ENCODE measurements around the gene FAM89A. TPM values are rescaled to one million over a fixed set of nuclear protein-coding genes. Genes with fewer than 3 reads are reported as not detected.

Gene FAM89A
- total and polyA plus RNA-seq, 4 donors = 14.3 to 27.1 (median 23.2) TPM

GRCh38 chr1:231037585-231038517, 2.2 kb downstream of the FAM89A start:
- Histone ChIP-seq H3K27me3 (ENCODE audit: control insufficient read depth in 3 of 3, insufficient read depth in 3 of 3, low read length in 2 of 3) (peaks cover 0 to 25% (median 0%) of the 10 kb centered on the region in 3 donors), H3K27ac (ENCODE audit: low read depth in 1 of 2, low read length in 1 of 2) (no peak overlapping the region), H3K4me1 (ENCODE audit: control insufficient read depth in 5 of 5, insufficient read depth in 5 of 5, low read length in 5 of 5) (peaks cover 0 to 40% (median 8%) of the 10 kb centered on the region in 5 donors), H3K9ac (ENCODE audit: insufficient read depth in 1 of 2, low read length in 2 of 2) (no peak overlapping the region), H3K4me3 (no peak overlapping the region), H3K36me3 (ENCODE audit: control insufficient read depth in 4 of 4, insufficient read depth in 4 of 4, low read length in 4 of 4) (no peaks in the 10 kb centered on the region), H3K9me3 (ENCODE audit: control insufficient read depth in 4 of 4, insufficient read depth in 3 of 4, low read length in 3 of 4) (no peaks in the 10 kb centered on the region)
- WGBS, 2 donors = 77 to 85% methylated on average over 13 of the region's 13 CpGs
- TF ChIP-seq CTCF (IDR thresholded peaks at IDR 0.05; ENCODE audit: control extremely low read depth, extremely low read depth) = no peak
- ATAC-seq (ENCODE audit: insufficient read depth, low FRiP score) (no peak), DNase-seq (no peak)

- Histone ChIP-seq H3K9me3 (ENCODE audit: control insufficient read depth in 4 of 4, insufficient read depth in 3 of 4, low read length in 3 of 4) (no peaks in the 10 kb centered on the region), H3K36me3 (ENCODE audit: control insufficient read depth in 4 of 4, insufficient read depth in 4 of 4, low read length in 4 of 4) (no peaks in the 10 kb centered on the region), H3K4me3 (no peak overlapping the region), H3K4me1 (ENCODE audit: control insufficient read depth in 5 of 5, insufficient read depth in 5 of 5, low read length in 5 of 5) (peaks cover 0 to 42% (median 8%) of the 10 kb centered on the region in 5 donors), H3K27ac (ENCODE audit: low read depth in 1 of 2, low read length in 1 of 2) (no peak overlapping the region), H3K9ac (ENCODE audit: insufficient read depth in 1 of 2, low read length in 2 of 2) (no peak overlapping the region), H3K27me3 (ENCODE audit: control insufficient read depth in 3 of 3, insufficient read depth in 3 of 3, low read length in 2 of 3) (peaks cover 0 to 20% (median 0%) of the 10 kb centered on the region in 3 donors)
- TF ChIP-seq CTCF (IDR thresholded peaks at IDR 0.05; ENCODE audit: control extremely low read depth, extremely low read depth) = no peak
- ATAC-seq (ENCODE audit: insufficient read depth, low FRiP score) = no peak
- WGBS, 2 donors = 24 to 46% methylated on average over 5 of the region's 5 CpGs
- no peak for DNase-seq
Observed at GRCh38 chr1:231036416-231036815, 3.6 kb downstream of the FAM89A start.

GRCh38 chr1:231035799-231036198, 4.3 kb downstream of the FAM89A start:
- H3K9ac ChIP-seq (ENCODE audit: insufficient read depth in 1 of 2, low read length in 2 of 2) = no peak overlapping the region
- no peak for DNase-seq
- no peaks in the 10 kb centered on the region for H3K9me3 ChIP-seq (ENCODE audit: control insufficient read depth in 4 of 4, insufficient read depth in 3 of 4, low read length in 3 of 4)
- peaks cover 0 to 18% (median 0%) of the 10 kb centered on the region in 3 donors for H3K27me3 ChIP-seq (ENCODE audit: control insufficient read depth in 3 of 3, insufficient read depth in 3 of 3, low read length in 2 of 3)
- WGBS, 2 donors = 95 to 96% methylated on average over 1 of the region's 1 CpG
- TF ChIP-seq CTCF (IDR thresholded peaks at IDR 0.05; ENCODE audit: control extremely low read depth, extremely low read depth) = no peak
- no peak overlapping the region for H3K4me3 ChIP-seq
- ATAC-seq (ENCODE audit: insufficient read depth, low FRiP score) = no peak
- H3K4me1 ChIP-seq (ENCODE audit: control insufficient read depth in 5 of 5, insufficient read depth in 5 of 5, low read length in 5 of 5) = peaks cover 0 to 39% (median 8%) of the 10 kb centered on the region in 5 donors
- H3K27ac ChIP-seq (ENCODE audit: low read depth in 1 of 2, low read length in 1 of 2) = no peak overlapping the region
- no peaks in the 10 kb centered on the region for H3K36me3 ChIP-seq (ENCODE audit: control insufficient read depth in 4 of 4, insufficient read depth in 4 of 4, low read length in 4 of 4)

Data from lung (tissue), 12 donors.